ENCODE measurements around the gene PSMC1.

The PSMC1 gene

GRCh38 chr14:90294872-90295271 is 38.5 kb downstream of the PSMC1 start:
- no peak for TF ChIP-seq CTCF (IDR thresholded peaks at IDR 0.05; ENCODE audit: unreplicated experiment in 3 of 3)
- Mint-ChIP-seq H3K36me3 (ENCODE audit: low read depth) (peaks cover 66% of the 10 kb centered on the region), H3K9me3 (no peaks in the 10 kb centered on the region), H3K27me3 (ENCODE audit: low read depth) (no peaks in the 10 kb centered on the region), H3K27ac (no peak overlapping the region), H3K4me1 (no peaks in the 10 kb centered on the region), H3K4me3 (no peak overlapping the region)

GRCh38 chr14:90295870-90296516 is 39.6 kb downstream of the PSMC1 start:
- H3K4me3 Mint-ChIP-seq = no peak overlapping the region
- no peak for TF ChIP-seq CTCF (IDR thresholded peaks at IDR 0.05; ENCODE audit: unreplicated experiment in 3 of 3)
- no peaks in the 10 kb centered on the region for H3K9me3 Mint-ChIP-seq
- no peaks in the 10 kb centered on the region for H3K27me3 Mint-ChIP-seq (ENCODE audit: low read depth)
- H3K27ac Mint-ChIP-seq = no peak overlapping the region
- H3K36me3 Mint-ChIP-seq (ENCODE audit: low read depth) = peaks cover 61% of the 10 kb centered on the region
- H3K4me1 Mint-ChIP-seq = no peaks in the 10 kb centered on the region

- peaks cover 1% of the 10 kb centered on the region for H3K4me1 Mint-ChIP-seq
- H3K27me3 Mint-ChIP-seq (ENCODE audit: low read depth) = no peaks in the 10 kb centered on the region
- H3K27ac Mint-ChIP-seq = no peak overlapping the region
- no peak for TF ChIP-seq CTCF (IDR thresholded peaks at IDR 0.05; ENCODE audit: unreplicated experiment in 3 of 3)
- no peak overlapping the region for H3K4me3 Mint-ChIP-seq
- H3K9me3 Mint-ChIP-seq = no peaks in the 10 kb centered on the region
- H3K36me3 Mint-ChIP-seq (ENCODE audit: low read depth) = peaks cover 64% of the 10 kb centered on the region
These were observed 40.3 kb downstream of the PSMC1 start for GRCh38 chr14:90296641-90297040.

- Mint-ChIP-seq H3K9me3 (no peaks in the 10 kb centered on the region), H3K36me3 (ENCODE audit: low read depth) (peaks cover 64% of the 10 kb centered on the region), H3K27me3 (ENCODE audit: low read depth) (no peaks in the 10 kb centered on the region), H3K4me1 (peaks cover 4% of the 10 kb centered on the region), H3K27ac (no peak overlapping the region), H3K4me3 (no peak overlapping the region)
- no peak for TF ChIP-seq CTCF (IDR thresholded peaks at IDR 0.05; ENCODE audit: unreplicated experiment in 3 of 3)
These were observed 41.7 kb downstream of the PSMC1 start for GRCh38 chr14:90297876-90298629.

GRCh38 chr14:90299408-90299807 is 43.1 kb downstream of the PSMC1 start:
- Mint-ChIP-seq H3K36me3 (ENCODE audit: low read depth) (peaks cover 60% of the 10 kb centered on the region), H3K9me3 (no peaks in the 10 kb centered on the region), H3K4me3 (no peak overlapping the region), H3K27me3 (ENCODE audit: low read depth) (no peaks in the 10 kb centered on the region), H3K4me1 (peaks cover 4% of the 10 kb centered on the region), H3K27ac (no peak overlapping the region)
- no peak for TF ChIP-seq CTCF (IDR thresholded peaks at IDR 0.05; ENCODE audit: unreplicated experiment in 3 of 3)

Measured in nephron (organoid).